Loucy (cell line): ENCODE results near the gene TMPRSS7.

Source experiments
- H2AFZ ChIP-seq: fragments of 200-600 bp; sonication (generic); 2 replicates; pipeline ENCODE4 v1.6.0; 2016; ENCODE audit warnings: antibody characterized with exemption, mild to moderate bottlenecking, low read length, moderate library complexity
- H3F3A ChIP-seq: fragments of 200-600 bp; 2 replicates; pipeline ENCODE4 v1.6.0; 2016; ENCODE audit warnings: antibody characterized with exemption, low read depth, mild to moderate bottlenecking
- H3K27me3 ChIP-seq: fragments of 200-600 bp; sonication (generic); 2 replicates; pipeline ENCODE4 v1.6.1; 2014; ENCODE audit warnings: low read length, mild to moderate bottlenecking; ENCODE audit not compliant: insufficient read depth, poor library complexity, severe bottlenecking
- H3K36me3 ChIP-seq: fragments of 200-600 bp; sonication (generic); 2 replicates; pipeline ENCODE4 v1.6.1; 2016; ENCODE audit warnings: low read length; ENCODE audit not compliant: insufficient read depth
- H3K4me1 ChIP-seq: fragments of 200-600 bp; sonication (generic); 2 replicates; pipeline ENCODE4 v1.5.1; 2014; ENCODE audit warnings: low read length, mild to moderate bottlenecking; ENCODE audit not compliant: insufficient read depth, poor library complexity, severe bottlenecking
- H3K4me2 ChIP-seq: fragments of 200-600 bp; sonication (generic); 2 replicates; pipeline ENCODE4 v1.6.0; 2014; ENCODE audit warnings: antibody characterized with exemption, low read length, low read depth, mild to moderate bottlenecking; ENCODE audit not compliant: poor library complexity, severe bottlenecking
- H3K4me3 ChIP-seq: fragments of 200-600 bp; sonication (generic); 2 replicates; pipeline ENCODE4 v1.5.1; 2014; ENCODE audit warnings: low read length, mild to moderate bottlenecking, mixed read lengths; ENCODE audit not compliant: poor library complexity, severe bottlenecking
- H3K79me2 ChIP-seq: fragments of 200-600 bp; sonication (generic); 2 replicates; pipeline ENCODE4 v1.6.1; 2014; ENCODE audit warnings: low read length; ENCODE audit not compliant: insufficient read depth
- H3K9ac ChIP-seq: fragments of 200-600 bp; sonication (generic); 2 replicates; pipeline ENCODE4 v1.6.0; 2014; ENCODE audit warnings: mild to moderate bottlenecking, low read depth, low read length, moderate library complexity; ENCODE audit not compliant: poor library complexity, severe bottlenecking
- H3K9me2 ChIP-seq: fragments of 200-600 bp; sonication (generic); replicated peaks from 2 replicates; pipeline ENCODE4 v1.6.1; 2016; ENCODE audit warnings: low read depth, low read length, mixed read lengths
- H3K9me3 ChIP-seq: fragments of 200-600 bp; sonication (generic); 2 replicates; pipeline ENCODE4 v1.6.1; 2014; ENCODE audit warnings: mild to moderate bottlenecking, antibody characterized with exemption, low read length, low read depth; ENCODE audit not compliant: insufficient read depth
- H4K20me1 ChIP-seq: fragments of 200-600 bp; sonication (generic); 2 replicates; pipeline ENCODE4 v1.6.0; 2014; ENCODE audit warnings: antibody characterized with exemption, low read length, mild to moderate bottlenecking; ENCODE audit not compliant: insufficient read depth, poor library complexity, severe bottlenecking
- CTCF ChIP-seq: fragments of 200-600 bp; sonication (generic); conservative IDR thresholded peaks from 2 replicates; pipeline ENCODE4 v1.5.1; 2014; ENCODE audit warnings: mild to moderate bottlenecking, antibody characterized with exemption, low read length
- EZH2phosphoT487 ChIP-seq: fragments of 200-600 bp; IDR thresholded peaks from 2 replicates; pipeline ENCODE4 v1.6.1; 2018; ENCODE audit warnings: antibody characterized with exemption, mild to moderate bottlenecking, moderate library complexity, borderline replicate concordance

Gene TMPRSS7

GRCh38 chr3:112089956-112090886, 55.7 kb downstream of the TMPRSS7 start:
- no peaks in the 10 kb centered on the region for H3K9me2 ChIP-seq
- H3K4me1 ChIP-seq, result peaks cover 24% of the 10 kb centered on the region

GRCh38 chr3:112090887-112091586, 56.5 kb downstream of the TMPRSS7 start:
- Histone ChIP-seq H3F3A (0 out of 2 replicates have a peak, but pooled peaks cover 4% of the 10 kb centered on the region), H3K9ac (no peak overlapping the region), H3K36me3 (no peaks in the 10 kb centered on the region), H3K9me3 (no peaks in the 10 kb centered on the region), H2AFZ (no peak overlapping the region), H3K4me3 (peak overlapping the region; percentile 57), H3K27me3 (peaks cover 90% of the 10 kb centered on the region), H4K20me1 (no peaks in the 10 kb centered on the region), H3K9me2 (no peaks in the 10 kb centered on the region), H3K79me2 (no peaks in the 10 kb centered on the region), H3K4me2 (peak overlapping the region; percentile 80), H3K4me1 (peaks cover 24% of the 10 kb centered on the region)
- TF ChIP-seq CTCF (no peak), EZH2phosphoT487 (no peak)

More at GRCh38 chr3:112089956-112090886, 55.7 kb downstream of the TMPRSS7 start:
- Histone ChIP-seq H3K4me3 (peak overlapping the region; percentile 57), H3K4me2 (peak overlapping the region; percentile 80), H3K9ac (no peak overlapping the region), H4K20me1 (no peaks in the 10 kb centered on the region), H3K9me3 (no peaks in the 10 kb centered on the region), H3F3A (0 out of 2 replicates have a peak, but pooled peaks cover 4% of the 10 kb centered on the region), H3K36me3 (no peaks in the 10 kb centered on the region), H3K27me3 (peaks cover 90% of the 10 kb centered on the region), H2AFZ (no peak overlapping the region), H3K79me2 (no peaks in the 10 kb centered on the region)
- TF ChIP-seq EZH2phosphoT487 (peak; percentile 100), CTCF (no peak)

- Histone ChIP-seq H3K9ac (no peak overlapping the region), H3K4me2 (no peak overlapping the region), H3K36me3 (no peaks in the 10 kb centered on the region), H3K27me3 (peaks cover 90% of the 10 kb centered on the region), H2AFZ (no peak overlapping the region), H3F3A (0 out of 2 replicates have a peak, but pooled peaks cover 4% of the 10 kb centered on the region), H3K9me3 (no peaks in the 10 kb centered on the region), H3K4me3 (no peak overlapping the region), H3K9me2 (no peaks in the 10 kb centered on the region), H3K4me1 (peaks cover 24% of the 10 kb centered on the region), H3K79me2 (no peaks in the 10 kb centered on the region), H4K20me1 (no peaks in the 10 kb centered on the region)
- TF ChIP-seq EZH2phosphoT487 (no peak), CTCF (no peak)
Measured at GRCh38 chr3:112092496-112093179, 58.1 kb downstream of the TMPRSS7 start.
